Measurements from ENCODE around the gene CAMTA1.

DNA sequence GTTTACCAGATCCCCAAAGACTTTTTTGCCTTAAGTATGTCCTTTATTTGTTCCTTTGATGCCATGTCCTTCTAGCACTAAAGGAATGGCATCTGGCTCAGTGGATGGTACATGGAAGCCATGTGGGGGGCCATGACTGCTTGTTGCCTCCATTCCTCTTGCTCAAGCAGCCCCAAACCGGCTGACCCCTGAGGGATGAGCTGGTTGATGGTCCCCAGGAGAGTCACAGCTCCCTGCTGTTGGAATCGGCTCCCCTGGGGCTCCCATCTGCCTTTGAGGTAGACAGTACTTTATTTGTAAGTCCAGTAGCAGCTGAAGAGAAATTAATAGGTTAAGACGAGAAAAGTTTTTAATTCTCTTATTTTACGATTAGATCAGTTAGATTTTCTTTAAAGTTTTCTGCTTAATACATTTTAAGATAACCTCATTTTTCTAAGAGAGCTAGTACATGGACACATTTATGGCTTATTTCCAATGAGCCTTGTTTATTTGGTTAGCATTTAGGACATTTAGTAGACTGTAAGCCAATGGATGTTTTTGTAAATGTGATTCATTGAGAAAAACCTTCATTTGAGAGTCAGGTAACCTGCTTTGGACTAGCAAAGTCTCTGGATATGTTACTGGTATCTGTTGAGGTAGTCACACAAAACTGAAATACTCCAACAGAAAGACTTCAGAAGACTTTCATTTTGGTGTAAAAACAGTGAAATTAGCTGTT lies 88.2 kb downstream of the CAMTA1 start:
- TF ChIP-seq POLR2A (IDR thresholded peaks at IDR 0.05): no peak
- TF ChIP-seq, protein P1, sequence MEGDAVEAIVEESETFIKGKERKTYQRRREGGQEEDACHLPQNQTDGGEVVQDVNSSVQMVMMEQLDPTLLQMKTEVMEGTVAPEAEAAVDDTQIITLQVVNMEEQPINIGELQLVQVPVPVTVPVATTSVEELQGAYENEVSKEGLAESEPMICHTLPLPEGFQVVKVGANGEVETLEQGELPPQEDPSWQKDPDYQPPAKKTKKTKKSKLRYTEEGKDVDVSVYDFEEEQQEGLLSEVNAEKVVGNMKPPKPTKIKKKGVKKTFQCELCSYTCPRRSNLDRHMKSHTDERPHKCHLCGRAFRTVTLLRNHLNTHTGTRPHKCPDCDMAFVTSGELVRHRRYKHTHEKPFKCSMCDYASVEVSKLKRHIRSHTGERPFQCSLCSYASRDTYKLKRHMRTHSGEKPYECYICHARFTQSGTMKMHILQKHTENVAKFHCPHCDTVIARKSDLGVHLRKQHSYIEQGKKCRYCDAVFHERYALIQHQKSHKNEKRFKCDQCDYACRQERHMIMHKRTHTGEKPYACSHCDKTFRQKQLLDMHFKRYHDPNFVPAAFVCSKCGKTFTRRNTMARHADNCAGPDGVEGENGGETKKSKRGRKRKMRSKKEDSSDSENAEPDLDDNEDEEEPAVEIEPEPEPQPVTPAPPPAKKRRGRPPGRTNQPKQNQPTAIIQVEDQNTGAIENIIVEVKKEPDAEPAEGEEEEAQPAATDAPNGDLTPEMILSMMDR (IDR thresholded peaks at IDR 0.05): no peak
- no peak for TF ChIP-seq POLR2AphosphoS5 (IDR thresholded peaks at IDR 0.05)

Measured in prostate gland (tissue), 2 donors.